DMS 273 (cell line): ENCODE measurements around the gene ADAM19.

ENCODE experiments used
- DNase-seq: peaks from one replicate; lab custom pipeline; 2025; ENCODE audit not compliant: unreplicated experiment; lab: John Stamatoyannopoulos, UW

Gene ADAM19

GRCh38 chr5:157563373-157563928 is 12.1 kb downstream of the ADAM19 start:
- no peak for DNase-seq

GRCh38 chr5:157562111-157562581 is 13.4 kb downstream of the ADAM19 start:
- DNase-seq = peak; percentile 31

- DNase-seq = no peak
Measured at GRCh38 chr5:157561110-157561509, 14.5 kb downstream of the ADAM19 start.

- peak; percentile 34 for DNase-seq
Measured at GRCh38 chr5:157559301-157559700, 16.3 kb downstream of the ADAM19 start.

GRCh38 chr5:157558681-157559080 is 16.9 kb downstream of the ADAM19 start:
- no peak for DNase-seq

GRCh38 chr5:157558041-157558595 is 17.5 kb downstream of the ADAM19 start:
- DNase-seq = no peak

DNA sequence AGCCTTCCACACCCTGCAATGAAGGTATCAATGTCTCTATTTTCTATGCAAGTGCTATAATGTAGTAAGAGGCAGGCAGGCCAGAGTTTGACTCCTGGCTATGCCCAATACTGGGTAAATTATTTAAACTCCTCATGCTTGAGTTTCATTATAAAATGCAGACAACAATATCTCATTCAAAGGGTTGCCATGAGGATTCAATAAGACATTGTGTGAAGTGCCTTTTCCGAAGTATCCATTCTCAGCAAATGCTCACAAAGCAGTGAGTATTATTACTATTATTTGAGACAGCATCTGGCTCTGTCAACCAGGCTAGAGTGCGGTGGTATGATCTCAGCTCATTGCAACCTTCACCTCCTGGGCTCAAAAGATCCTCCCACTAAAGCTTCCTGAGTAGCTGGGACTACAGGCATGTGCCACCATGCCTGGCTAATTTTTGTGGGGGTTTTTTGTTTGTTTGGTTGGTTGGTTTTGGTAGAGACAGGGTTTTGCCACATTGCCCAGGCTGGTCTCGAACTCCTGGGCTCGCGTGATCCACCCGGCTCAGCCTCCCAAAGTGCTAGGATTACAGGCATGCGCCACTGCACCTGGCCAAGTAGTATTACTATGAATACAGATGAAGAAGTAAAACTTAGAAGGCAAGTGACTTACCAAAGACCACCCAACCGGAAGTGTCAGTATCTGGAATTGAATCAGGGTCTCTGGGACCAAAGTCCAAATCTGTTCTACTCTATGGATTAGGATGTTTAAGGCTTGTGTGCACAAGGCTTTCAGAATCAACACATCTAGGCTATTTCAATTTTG is 18.8 kb downstream of the ADAM19 start:
- DNase-seq = no peak

DNA sequence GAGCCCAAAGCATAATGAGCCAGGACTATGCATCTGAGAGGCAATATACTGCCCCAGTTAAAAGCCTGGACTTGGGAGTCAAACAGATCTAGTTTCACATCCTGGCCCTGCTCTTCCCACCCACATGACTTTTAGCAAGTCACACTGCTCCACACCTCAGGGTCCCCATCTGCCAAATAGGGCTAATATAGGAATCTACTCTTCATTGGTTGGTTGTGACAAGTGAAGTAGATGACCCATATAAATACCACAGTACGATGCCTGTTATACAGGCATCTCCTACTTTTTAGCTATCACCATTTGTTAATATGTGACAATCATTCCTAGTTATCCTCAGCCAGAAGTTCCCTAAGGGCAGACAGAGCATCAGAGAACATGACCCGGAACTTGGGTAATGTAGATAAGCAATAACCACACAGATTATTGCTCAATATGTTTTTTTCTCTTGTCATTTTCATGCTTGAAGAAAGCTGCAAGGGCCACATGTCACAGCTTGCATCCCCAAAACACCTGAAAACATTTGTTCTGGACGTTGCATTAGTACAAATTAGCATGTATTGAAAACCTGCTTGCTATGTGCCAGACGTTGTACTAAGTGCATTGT is 20.4 kb downstream of the ADAM19 start:
- no peak for DNase-seq

DNA sequence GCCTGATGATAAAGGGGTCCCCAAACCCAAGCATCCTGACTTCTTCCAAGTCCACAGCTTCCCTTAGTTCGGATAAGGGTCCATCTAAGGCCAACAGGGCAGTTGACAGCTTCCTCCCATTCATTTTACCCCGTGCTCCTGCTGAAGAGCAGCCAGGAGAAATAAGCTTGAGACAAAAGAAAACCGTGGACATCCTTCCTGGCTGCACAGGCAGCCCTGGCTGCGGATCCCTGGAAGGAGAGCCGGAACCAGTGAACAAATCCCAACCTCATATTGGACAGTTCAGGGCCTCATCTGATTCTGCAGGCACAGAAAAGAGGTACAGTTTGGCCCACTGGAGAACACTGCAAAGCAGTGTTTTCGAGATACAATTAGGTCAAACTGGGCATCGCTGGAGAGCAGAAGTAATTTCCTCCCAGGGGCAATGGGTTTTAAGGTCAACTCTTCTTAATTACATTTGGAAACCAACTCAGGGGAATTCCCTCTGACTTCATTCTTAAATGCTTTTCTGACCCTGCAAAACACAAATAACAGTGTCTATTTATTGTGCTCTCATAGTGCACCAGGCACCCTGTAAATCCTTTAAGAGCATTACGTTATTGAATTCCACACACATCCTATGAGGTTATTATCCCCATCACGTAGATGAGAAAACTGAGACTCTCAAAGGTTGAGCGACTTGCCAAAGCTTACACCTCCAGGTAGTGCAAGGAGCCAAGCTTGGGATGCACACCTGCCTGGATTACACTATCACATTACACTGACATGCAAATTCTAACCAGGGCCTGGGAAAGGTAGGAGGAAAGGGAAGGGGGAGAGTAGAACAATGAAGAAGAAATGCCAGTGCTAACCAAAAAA is 21.2 kb downstream of the ADAM19 start:
- DNase-seq = no peak

DNA sequence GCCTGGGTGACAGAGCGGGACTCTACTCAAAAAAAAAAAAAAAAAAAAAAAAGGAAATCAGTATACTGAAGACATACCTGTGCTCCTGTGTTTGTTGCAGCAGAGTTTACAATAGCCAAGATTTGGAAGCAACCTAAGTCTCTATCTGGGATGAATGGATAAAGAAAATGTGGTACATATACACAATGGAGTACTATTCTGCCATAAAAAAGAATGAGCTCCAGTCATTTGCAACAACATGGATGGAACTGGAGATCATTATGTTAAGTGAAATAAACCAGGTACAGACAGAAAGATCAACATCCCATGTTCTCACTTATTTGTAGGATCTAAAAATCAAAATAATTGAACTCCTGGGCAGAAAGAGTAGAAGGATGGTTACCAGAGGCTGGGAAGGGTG is 22.9 kb downstream of the ADAM19 start:
- no peak for DNase-seq

DNA sequence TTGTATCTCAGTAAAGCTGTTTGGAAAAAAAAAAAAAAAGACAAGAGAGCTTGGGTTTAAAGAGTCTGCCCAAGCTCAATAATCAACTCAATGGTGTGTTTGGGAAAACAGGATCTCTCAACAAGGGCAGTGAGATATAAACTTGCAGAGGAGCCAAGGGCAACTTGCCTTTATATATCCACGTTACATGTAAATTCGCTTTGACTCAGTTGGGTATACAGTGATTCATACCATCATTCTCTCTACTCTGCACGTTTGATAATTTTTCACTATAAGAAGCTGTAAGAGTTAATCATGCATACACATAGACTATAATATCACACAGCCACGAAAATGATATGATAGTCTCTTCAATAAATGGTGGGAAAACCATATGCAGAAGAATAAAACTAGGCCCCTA is 24.9 kb downstream of the ADAM19 start:
- no peak for DNase-seq

DNA sequence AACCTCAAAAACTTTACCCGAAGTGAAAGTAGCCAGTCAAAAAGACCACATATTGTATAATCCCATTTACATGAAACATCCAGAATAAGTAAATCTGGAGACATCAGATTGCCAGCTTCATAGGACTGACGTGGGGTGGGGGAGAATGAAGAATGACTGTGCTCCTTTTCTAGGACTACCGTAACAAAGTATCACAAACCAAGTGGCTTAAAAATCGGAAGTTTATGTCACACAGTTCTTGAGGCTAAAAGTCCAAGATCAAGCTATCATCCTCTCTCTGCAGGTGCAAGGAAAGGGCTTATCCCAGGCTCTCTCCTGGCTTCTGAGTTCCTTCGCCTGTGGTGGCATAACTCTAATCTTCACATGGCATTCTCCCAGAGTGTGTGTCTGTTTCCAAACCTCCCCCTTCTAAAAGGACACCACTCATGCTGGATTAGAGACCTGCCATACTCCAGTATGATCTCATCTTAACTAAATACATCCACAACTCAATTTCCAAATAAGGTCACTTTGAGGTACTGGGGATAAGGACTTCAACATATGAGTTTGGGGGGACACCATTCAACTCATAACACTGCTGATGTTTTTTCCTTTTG is 25.5 kb downstream of the ADAM19 start:
- DNase-seq = no peak

DNA sequence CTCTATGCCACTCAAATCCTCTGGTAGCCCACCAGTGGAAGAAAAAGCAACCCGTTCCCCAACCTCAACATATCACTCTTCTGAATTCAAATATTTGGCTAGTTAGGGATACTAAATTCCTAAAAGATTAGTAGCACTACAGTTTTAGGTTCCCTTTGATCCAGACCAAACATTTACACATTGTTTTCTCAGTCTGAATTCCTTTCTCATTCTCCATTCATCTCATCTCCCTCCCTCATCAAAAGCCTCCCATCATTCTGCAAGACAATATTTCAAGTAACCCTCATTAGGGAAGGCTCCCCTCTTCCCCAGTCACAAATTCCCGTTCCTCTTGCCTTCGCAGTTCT is 26.3 kb downstream of the ADAM19 start:
- no peak for DNase-seq

DNA sequence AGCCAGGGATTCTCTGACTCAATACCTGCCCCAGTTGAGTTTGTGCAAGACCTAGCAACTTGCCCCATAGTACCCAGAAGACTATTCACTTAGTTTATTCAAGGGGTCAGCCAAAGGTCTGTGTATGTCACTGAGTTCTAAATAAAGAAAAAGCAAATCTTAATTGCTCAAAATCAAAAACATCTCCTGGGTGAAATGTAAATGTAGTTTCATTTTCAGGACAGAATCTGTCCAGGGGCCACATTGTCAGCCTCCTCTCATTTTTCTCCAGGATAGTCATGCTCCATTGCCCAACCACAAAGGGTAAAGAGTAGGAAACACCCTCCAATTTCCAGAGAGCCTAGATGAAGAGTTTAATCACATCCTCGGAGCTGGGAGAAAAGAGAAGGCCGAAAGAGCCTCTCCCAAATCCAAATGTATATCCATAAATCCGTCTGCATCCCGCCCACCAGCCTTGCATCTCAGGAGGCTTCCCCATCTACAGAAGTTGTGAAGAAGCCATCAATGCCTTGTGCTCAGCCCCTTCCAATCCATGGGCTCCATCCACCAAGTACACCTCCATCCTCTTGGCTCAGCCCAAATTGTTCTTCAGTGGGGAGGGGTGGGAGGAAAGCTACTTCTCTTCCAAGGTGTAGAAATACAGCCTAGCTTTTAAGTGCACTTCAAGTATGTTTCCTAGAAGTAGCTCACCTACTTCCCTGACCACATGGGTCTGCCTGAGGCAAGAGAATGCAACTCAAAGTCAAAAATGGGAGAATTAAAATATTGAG is 26.9 kb downstream of the ADAM19 start:
- no peak for DNase-seq

- no peak for DNase-seq
Measured at GRCh38 chr5:157547941-157548512, 27.5 kb downstream of the ADAM19 start.

GRCh38 chr5:157546456-157547100 is 29.0 kb downstream of the ADAM19 start:
- no peak for DNase-seq

DNA sequence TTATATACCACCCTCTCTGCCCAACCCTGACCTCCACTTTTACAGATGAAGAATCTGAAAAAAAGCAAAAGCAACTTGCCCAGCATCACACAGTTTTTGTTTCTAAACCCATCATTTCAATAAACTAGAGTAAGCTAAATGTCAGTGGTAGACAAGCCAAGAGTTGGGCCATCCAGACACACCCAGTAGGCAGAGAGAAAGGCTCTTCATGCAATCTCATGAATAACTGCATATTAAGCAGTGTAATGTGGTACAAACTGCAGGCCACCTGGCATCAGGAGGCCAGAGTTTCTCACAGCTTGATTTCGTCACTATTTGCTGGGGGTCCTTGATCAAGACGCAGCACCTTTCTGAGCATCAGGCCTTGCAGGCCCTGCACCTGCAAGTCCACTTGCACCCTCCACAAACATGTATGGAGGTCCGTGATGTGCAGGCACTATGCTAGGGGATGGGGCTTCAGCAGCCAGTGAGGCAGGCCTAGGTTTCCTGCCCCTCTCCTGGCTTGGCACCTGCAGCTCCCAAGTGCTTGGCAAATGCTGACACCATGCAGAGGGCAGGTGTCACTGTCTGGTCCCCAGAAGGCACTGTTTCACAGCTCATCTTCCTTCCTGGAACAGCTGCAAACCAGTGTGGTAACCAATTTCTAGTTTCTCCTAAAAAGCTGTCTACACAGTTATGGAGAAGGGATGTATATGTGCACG is 29.8 kb downstream of the ADAM19 start:
- DNase-seq = peak; percentile 19

GRCh38 chr5:157544623-157544989 is 31.0 kb downstream of the ADAM19 start:
- DNase-seq = no peak
